Measurements from ENCODE around the gene NR6A1.

NR6A1 gene

GRCh38 chr9:124652615-124653393, 118.3 kb downstream of the NR6A1 start:
- H3K4me3 ChIP-seq (ENCODE audit: low read depth, low read length) = no peak overlapping the region
- no peaks in the 10 kb centered on the region for H3K36me3 ChIP-seq (ENCODE audit: control insufficient read depth, insufficient read depth, low read length)
- H3K9ac ChIP-seq (ENCODE audit: low read depth, low read length) = no peak overlapping the region
- H3K4me1 ChIP-seq (ENCODE audit: control insufficient read depth, insufficient read depth, low read length) = peaks cover 2% of the 10 kb centered on the region
- H3K9me3 ChIP-seq (ENCODE audit: control insufficient read depth, insufficient read depth, low read length) = no peaks in the 10 kb centered on the region
- no peaks in the 10 kb centered on the region for H3K27me3 ChIP-seq (ENCODE audit: control insufficient read depth, insufficient read depth, low read length)

- no peak overlapping the region for H3K9ac ChIP-seq (ENCODE audit: low read depth, low read length)
- no peaks in the 10 kb centered on the region for H3K27me3 ChIP-seq (ENCODE audit: control insufficient read depth, insufficient read depth, low read length)
- no peaks in the 10 kb centered on the region for H3K9me3 ChIP-seq (ENCODE audit: control insufficient read depth, insufficient read depth, low read length)
- no peak overlapping the region for H3K4me3 ChIP-seq (ENCODE audit: low read depth, low read length)
- peaks cover 2% of the 10 kb centered on the region for H3K4me1 ChIP-seq (ENCODE audit: control insufficient read depth, insufficient read depth, low read length)
- no peaks in the 10 kb centered on the region for H3K36me3 ChIP-seq (ENCODE audit: control insufficient read depth, insufficient read depth, low read length)
These were observed 118.9 kb downstream of the NR6A1 start for GRCh38 chr9:124652203-124652602.

- H3K4me3 ChIP-seq (ENCODE audit: low read depth, low read length) = no peak overlapping the region
- H3K4me1 ChIP-seq (ENCODE audit: control insufficient read depth, insufficient read depth, low read length) = peaks cover 2% of the 10 kb centered on the region
- no peaks in the 10 kb centered on the region for H3K36me3 ChIP-seq (ENCODE audit: control insufficient read depth, insufficient read depth, low read length)
- H3K27me3 ChIP-seq (ENCODE audit: control insufficient read depth, insufficient read depth, low read length) = no peaks in the 10 kb centered on the region
- H3K9me3 ChIP-seq (ENCODE audit: control insufficient read depth, insufficient read depth, low read length) = no peaks in the 10 kb centered on the region
- H3K9ac ChIP-seq (ENCODE audit: low read depth, low read length) = no peak overlapping the region
These were observed 125.8 kb downstream of the NR6A1 start for GRCh38 chr9:124645274-124645673.

GRCh38 chr9:124639637-124640036, 131.5 kb downstream of the NR6A1 start:
- Histone ChIP-seq H3K4me1 (ENCODE audit: control insufficient read depth, insufficient read depth, low read length) (peaks cover 2% of the 10 kb centered on the region), H3K27me3 (ENCODE audit: control insufficient read depth, insufficient read depth, low read length) (no peaks in the 10 kb centered on the region), H3K36me3 (ENCODE audit: control insufficient read depth, insufficient read depth, low read length) (no peaks in the 10 kb centered on the region), H3K4me3 (ENCODE audit: low read depth, low read length) (no peak overlapping the region), H3K9me3 (ENCODE audit: control insufficient read depth, insufficient read depth, low read length) (no peaks in the 10 kb centered on the region), H3K9ac (ENCODE audit: low read depth, low read length) (no peak overlapping the region)

GRCh38 chr9:124635285-124635684, 135.8 kb downstream of the NR6A1 start:
- no peaks in the 10 kb centered on the region for H3K27me3 ChIP-seq (ENCODE audit: control insufficient read depth, insufficient read depth, low read length)
- no peaks in the 10 kb centered on the region for H3K36me3 ChIP-seq (ENCODE audit: control insufficient read depth, insufficient read depth, low read length)
- H3K9ac ChIP-seq (ENCODE audit: low read depth, low read length) = no peak overlapping the region
- H3K4me3 ChIP-seq (ENCODE audit: low read depth, low read length) = no peak overlapping the region
- H3K9me3 ChIP-seq (ENCODE audit: control insufficient read depth, insufficient read depth, low read length) = no peaks in the 10 kb centered on the region
- peaks cover 2% of the 10 kb centered on the region for H3K4me1 ChIP-seq (ENCODE audit: control insufficient read depth, insufficient read depth, low read length)

- Histone ChIP-seq H3K4me3 (ENCODE audit: low read depth, low read length) (no peak overlapping the region), H3K4me1 (ENCODE audit: control insufficient read depth, insufficient read depth, low read length) (no peaks in the 10 kb centered on the region), H3K9me3 (ENCODE audit: control insufficient read depth, insufficient read depth, low read length) (no peaks in the 10 kb centered on the region), H3K36me3 (ENCODE audit: control insufficient read depth, insufficient read depth, low read length) (no peaks in the 10 kb centered on the region), H3K27me3 (ENCODE audit: control insufficient read depth, insufficient read depth, low read length) (no peaks in the 10 kb centered on the region), H3K9ac (ENCODE audit: low read depth, low read length) (no peak overlapping the region)
These were observed 139.0 kb downstream of the NR6A1 start for GRCh38 chr9:124632077-124632621.

GRCh38 chr9:124631326-124631725, 139.8 kb downstream of the NR6A1 start:
- H3K4me3 ChIP-seq (ENCODE audit: low read depth, low read length) = no peak overlapping the region
- H3K9ac ChIP-seq (ENCODE audit: low read depth, low read length) = no peak overlapping the region
- H3K36me3 ChIP-seq (ENCODE audit: control insufficient read depth, insufficient read depth, low read length) = no peaks in the 10 kb centered on the region
- H3K27me3 ChIP-seq (ENCODE audit: control insufficient read depth, insufficient read depth, low read length) = no peaks in the 10 kb centered on the region
- no peaks in the 10 kb centered on the region for H3K4me1 ChIP-seq (ENCODE audit: control insufficient read depth, insufficient read depth, low read length)
- no peaks in the 10 kb centered on the region for H3K9me3 ChIP-seq (ENCODE audit: control insufficient read depth, insufficient read depth, low read length)

- H3K9me3 ChIP-seq (ENCODE audit: control insufficient read depth, insufficient read depth, low read length) = no peaks in the 10 kb centered on the region
- no peaks in the 10 kb centered on the region for H3K4me1 ChIP-seq (ENCODE audit: control insufficient read depth, insufficient read depth, low read length)
- no peaks in the 10 kb centered on the region for H3K27me3 ChIP-seq (ENCODE audit: control insufficient read depth, insufficient read depth, low read length)
- no peaks in the 10 kb centered on the region for H3K36me3 ChIP-seq (ENCODE audit: control insufficient read depth, insufficient read depth, low read length)
- H3K4me3 ChIP-seq (ENCODE audit: low read depth, low read length) = no peak overlapping the region
- H3K9ac ChIP-seq (ENCODE audit: low read depth, low read length) = no peak overlapping the region
These were observed 141.5 kb downstream of the NR6A1 start for GRCh38 chr9:124629600-124629999.

- no peak overlapping the region for H3K9ac ChIP-seq (ENCODE audit: low read depth, low read length)
- H3K36me3 ChIP-seq (ENCODE audit: control insufficient read depth, insufficient read depth, low read length) = no peaks in the 10 kb centered on the region
- H3K4me3 ChIP-seq (ENCODE audit: low read depth, low read length) = no peak overlapping the region
- no peaks in the 10 kb centered on the region for H3K9me3 ChIP-seq (ENCODE audit: control insufficient read depth, insufficient read depth, low read length)
- no peaks in the 10 kb centered on the region for H3K4me1 ChIP-seq (ENCODE audit: control insufficient read depth, insufficient read depth, low read length)
- no peaks in the 10 kb centered on the region for H3K27me3 ChIP-seq (ENCODE audit: control insufficient read depth, insufficient read depth, low read length)
These were observed 142.4 kb downstream of the NR6A1 start for GRCh38 chr9:124628741-124629140.

GRCh38 chr9:124626276-124626675, 144.8 kb downstream of the NR6A1 start:
- Histone ChIP-seq H3K4me3 (ENCODE audit: low read depth, low read length) (no peak overlapping the region), H3K36me3 (ENCODE audit: control insufficient read depth, insufficient read depth, low read length) (no peaks in the 10 kb centered on the region), H3K27me3 (ENCODE audit: control insufficient read depth, insufficient read depth, low read length) (no peaks in the 10 kb centered on the region), H3K9me3 (ENCODE audit: control insufficient read depth, insufficient read depth, low read length) (no peaks in the 10 kb centered on the region), H3K4me1 (ENCODE audit: control insufficient read depth, insufficient read depth, low read length) (peaks cover 5% of the 10 kb centered on the region), H3K9ac (ENCODE audit: low read depth, low read length) (no peak overlapping the region)

- no peaks in the 10 kb centered on the region for H3K9me3 ChIP-seq (ENCODE audit: control insufficient read depth, insufficient read depth, low read length)
- no peaks in the 10 kb centered on the region for H3K36me3 ChIP-seq (ENCODE audit: control insufficient read depth, insufficient read depth, low read length)
- peaks cover 5% of the 10 kb centered on the region for H3K4me1 ChIP-seq (ENCODE audit: control insufficient read depth, insufficient read depth, low read length)
- no peaks in the 10 kb centered on the region for H3K27me3 ChIP-seq (ENCODE audit: control insufficient read depth, insufficient read depth, low read length)
- H3K4me3 ChIP-seq (ENCODE audit: low read depth, low read length) = no peak overlapping the region
- H3K9ac ChIP-seq (ENCODE audit: low read depth, low read length) = no peak overlapping the region
These were observed 146.0 kb downstream of the NR6A1 start for GRCh38 chr9:124625087-124625486.

- H3K9ac ChIP-seq (ENCODE audit: low read depth, low read length) = no peak overlapping the region
- no peaks in the 10 kb centered on the region for H3K36me3 ChIP-seq (ENCODE audit: control insufficient read depth, insufficient read depth, low read length)
- H3K4me1 ChIP-seq (ENCODE audit: control insufficient read depth, insufficient read depth, low read length) = peaks cover 5% of the 10 kb centered on the region
- H3K27me3 ChIP-seq (ENCODE audit: control insufficient read depth, insufficient read depth, low read length) = no peaks in the 10 kb centered on the region
- no peak overlapping the region for H3K4me3 ChIP-seq (ENCODE audit: low read depth, low read length)
- no peaks in the 10 kb centered on the region for H3K9me3 ChIP-seq (ENCODE audit: control insufficient read depth, insufficient read depth, low read length)
These were observed 146.4 kb downstream of the NR6A1 start for GRCh38 chr9:124624735-124624992.

Measured in iPS-15b (cell line).